GM18502 (cell line): ENCODE measurements around the gene CXorf66.
"Not testable (repeated sequence)": the region's sequence is repeated elsewhere in the genome, so short reads cannot be mapped to it uniquely, and the experiment has no call there.

ENCODE experiments used
- ATAC-seq: cut with Tn5 transposase; IDR thresholded peaks from one replicate; pipeline ENCODE4 v1.9.1; 2021; ENCODE audit warnings: mild to moderate bottlenecking; ENCODE audit not compliant: unreplicated experiment, poor library complexity

The CXorf66 gene

GRCh38 chrX:139965421-139965820 lies at the start of gene CXorf66:
Gene CXorf66 (minus strand): TSS chrX:139965521. CDS start chrX:139965496, 25 bp downstream.
- ATAC-seq = no peak

- ATAC-seq = no peak
These were observed 17.5 kb upstream of the CXorf66 start for GRCh38 chrX:139982856-139983255.

GRCh38 chrX:139974471-139974870 lies 9.2 kb upstream of the CXorf66 start:
- no peak for ATAC-seq

GRCh38 chrX:139972629-139973624 lies 7.6 kb upstream of the CXorf66 start:
- ATAC-seq = no peak

- ATAC-seq = no peak
These were observed 6.8 kb upstream of the CXorf66 start for GRCh38 chrX:139972113-139972512.

GRCh38 chrX:139971394-139971749 lies 6.1 kb upstream of the CXorf66 start:
- ATAC-seq = no peak

- ATAC-seq = no peak
These were observed 4.0 kb upstream of the CXorf66 start for GRCh38 chrX:139969286-139969685.

- no peak for ATAC-seq
These were observed 2.4 kb upstream of the CXorf66 start for GRCh38 chrX:139967750-139968149.

- ATAC-seq = no peak
These were observed 2.0 kb upstream of the CXorf66 start for GRCh38 chrX:139967300-139967699.

- ATAC-seq = not testable (repeated sequence)
These were observed 838 bp upstream of the CXorf66 start for GRCh38 chrX:139966159-139966558.

GRCh38 chrX:139961091-139961490 lies 4.2 kb downstream of the CXorf66 start:
- not testable (repeated sequence) for ATAC-seq

GRCh38 chrX:139949703-139950102 lies 15.6 kb downstream of the CXorf66 start:
- ATAC-seq = no peak

- ATAC-seq = no peak
These were observed 20.2 kb downstream of the CXorf66 start for GRCh38 chrX:139945075-139945474.

- no peak for ATAC-seq
These were observed 29.1 kb downstream of the CXorf66 start for GRCh38 chrX:139936259-139936658.

- no peak for ATAC-seq
These were observed 31.4 kb downstream of the CXorf66 start for GRCh38 chrX:139933904-139934303.

GRCh38 chrX:139932901-139933796 lies 32.2 kb downstream of the CXorf66 start, which contains the start of gene ATP11C:
Gene ATP11C (minus strand): TSS chrX:139933053. CDS start chrX:139932042, 1,011 bp downstream.
- peak; percentile 71 for ATAC-seq

GRCh38 chrX:139932073-139932900 lies 33.0 kb downstream of the CXorf66 start:
- peak; percentile 45 for ATAC-seq

GRCh38 chrX:139931646-139932072 lies 33.7 kb downstream of the CXorf66 start:
- no peak for ATAC-seq

GRCh38 chrX:139930916-139931645 lies 34.2 kb downstream of the CXorf66 start:
- ATAC-seq = peak; percentile 17
